ENCODE data around the gene PSMB11. TPM values are rescaled to one million over a fixed set of nuclear protein-coding genes. Genes with fewer than 3 reads are reported as not detected.

The PSMB11 gene, protein sequence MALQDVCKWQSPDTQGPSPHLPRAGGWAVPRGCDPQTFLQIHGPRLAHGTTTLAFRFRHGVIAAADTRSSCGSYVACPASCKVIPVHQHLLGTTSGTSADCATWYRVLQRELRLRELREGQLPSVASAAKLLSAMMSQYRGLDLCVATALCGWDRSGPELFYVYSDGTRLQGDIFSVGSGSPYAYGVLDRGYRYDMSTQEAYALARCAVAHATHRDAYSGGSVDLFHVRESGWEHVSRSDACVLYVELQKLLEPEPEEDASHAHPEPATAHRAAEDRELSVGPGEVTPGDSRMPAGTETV
- total RNA-seq (not detected), polyA plus RNA-seq (not detected)

DNA sequence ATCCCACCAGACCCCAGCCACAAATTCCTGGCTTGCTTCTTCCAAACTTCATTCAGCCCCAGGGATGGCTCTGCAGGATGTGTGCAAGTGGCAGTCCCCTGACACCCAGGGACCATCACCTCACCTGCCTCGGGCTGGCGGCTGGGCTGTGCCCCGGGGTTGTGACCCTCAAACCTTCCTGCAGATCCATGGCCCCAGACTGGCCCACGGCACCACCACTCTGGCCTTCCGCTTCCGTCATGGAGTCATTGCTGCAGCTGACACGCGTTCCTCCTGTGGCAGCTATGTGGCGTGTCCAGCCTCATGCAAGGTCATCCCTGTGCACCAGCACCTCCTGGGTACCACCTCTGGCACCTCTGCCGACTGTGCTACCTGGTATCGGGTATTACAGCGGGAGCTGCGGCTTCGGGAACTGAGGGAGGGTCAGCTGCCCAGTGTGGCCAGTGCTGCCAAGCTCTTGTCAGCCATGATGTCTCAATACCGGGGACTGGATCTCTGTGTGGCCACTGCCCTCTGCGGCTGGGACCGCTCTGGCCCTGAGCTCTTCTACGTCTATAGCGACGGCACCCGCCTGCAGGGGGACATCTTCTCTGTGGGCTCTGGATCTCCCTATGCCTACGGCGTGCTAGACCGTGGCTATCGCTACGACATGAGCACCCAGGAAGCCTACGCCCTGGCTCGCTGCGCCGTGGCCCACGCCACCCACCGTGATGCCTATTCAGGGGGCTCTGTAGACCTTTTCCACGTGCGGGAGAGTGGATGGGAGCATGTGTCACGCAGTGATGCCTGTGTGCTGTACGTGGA lies at the start of gene PSMB11:
TSS of gene PSMB11 (plus strand) at position 51 of the 804 bp plus-strand sequence. CDS start at position 65, 14 bp downstream.
- no peak for DNase-seq
- Mint-ChIP-seq H3K4me1 (peaks cover 0 to 4% (median 0%) of the 10 kb centered on the region in 4 donors), H3K27ac (no peak within 1 kb of the TSS)

DNA sequence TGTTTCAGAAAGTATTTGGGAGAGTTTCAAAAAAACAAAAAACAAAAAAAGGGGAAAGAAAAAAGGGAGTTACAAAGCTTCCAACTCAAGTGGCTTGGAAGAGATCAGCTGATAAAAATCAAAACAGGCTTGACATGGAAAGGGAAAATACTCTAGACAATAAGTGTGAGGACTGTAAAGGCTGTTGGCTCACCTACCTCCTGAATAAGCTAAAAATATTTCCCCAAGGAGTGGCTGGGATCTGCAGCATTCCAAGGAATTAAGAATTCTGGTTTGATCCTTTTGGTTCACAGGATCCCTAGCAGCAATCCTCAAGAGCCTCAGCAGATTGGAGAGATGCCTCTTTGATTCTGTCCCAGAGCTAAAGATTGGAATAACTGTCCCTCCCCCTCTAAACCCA lies 48.5 kb upstream of the PSMB11 start:
- H3K27ac ChIP-seq (ENCODE audit: insufficient read depth, low read length, poor library complexity, severe bottlenecking) = no peak overlapping the region
- no peaks in the 10 kb centered on the region for H3K4me1 ChIP-seq (ENCODE audit: control insufficient read depth, insufficient read depth, low read length, poor library complexity, severe bottlenecking)
- H3K4me1 Mint-ChIP-seq = peaks cover 0 to 4% (median under 1%) of the 10 kb centered on the region in 4 donors
- no peak overlapping the region for H3K27ac Mint-ChIP-seq
- ATAC-seq (ENCODE audit: low read depth in 2 of 2) (no peak), DNase-seq (no peak)
- peaks cover 6% of the 10 kb centered on the region for H3K36me3 ChIP-seq (ENCODE audit: control insufficient read depth, insufficient read depth, low read length)
- no peaks in the 10 kb centered on the region for H3K9me3 Mint-ChIP-seq
- H3K4me3 ChIP-seq (ENCODE audit: low read depth, low read length) = no peak overlapping the region
- peaks cover 22% of the 10 kb centered on the region for H3K36me3 Mint-ChIP-seq
- H3K27me3 ChIP-seq (ENCODE audit: control insufficient read depth, insufficient read depth, low read length) = no peaks in the 10 kb centered on the region
- H3K27me3 Mint-ChIP-seq = no peaks in the 10 kb centered on the region
- no peaks in the 10 kb centered on the region for H3K9me3 ChIP-seq (ENCODE audit: control insufficient read depth in 2 of 2, low read length in 2 of 2)
- no peak overlapping the region for H3K4me3 Mint-ChIP-seq

More for the DNA sequence above, at the start of gene PSMB11:
- Histone ChIP-seq H3K4me3 (ENCODE audit: low read depth, low read length) (no peak within 1 kb of the TSS), H3K36me3 (ENCODE audit: control insufficient read depth, insufficient read depth, low read length) (no peaks in the 10 kb centered on the region), H3K27me3 (ENCODE audit: control insufficient read depth, insufficient read depth, low read length) (no peaks in the 10 kb centered on the region), H3K27ac (ENCODE audit: insufficient read depth, low read length, poor library complexity, severe bottlenecking) (no peak within 1 kb of the TSS), H3K4me1 (ENCODE audit: control insufficient read depth, insufficient read depth, low read length, poor library complexity, severe bottlenecking) (no peaks in the 10 kb centered on the region), H3K9me3 (ENCODE audit: control insufficient read depth in 2 of 2, low read length in 2 of 2) (no peaks in the 10 kb centered on the region)
- H3K36me3 Mint-ChIP-seq = no peaks in the 10 kb centered on the region
- H3K9me3 Mint-ChIP-seq = no peaks in the 10 kb centered on the region
- no peak for ATAC-seq (ENCODE audit: low read depth in 2 of 2)
- H3K4me3 Mint-ChIP-seq = no peak within 1 kb of the TSS
- H3K27me3 Mint-ChIP-seq = peaks cover 7% of the 10 kb centered on the region

DNA sequence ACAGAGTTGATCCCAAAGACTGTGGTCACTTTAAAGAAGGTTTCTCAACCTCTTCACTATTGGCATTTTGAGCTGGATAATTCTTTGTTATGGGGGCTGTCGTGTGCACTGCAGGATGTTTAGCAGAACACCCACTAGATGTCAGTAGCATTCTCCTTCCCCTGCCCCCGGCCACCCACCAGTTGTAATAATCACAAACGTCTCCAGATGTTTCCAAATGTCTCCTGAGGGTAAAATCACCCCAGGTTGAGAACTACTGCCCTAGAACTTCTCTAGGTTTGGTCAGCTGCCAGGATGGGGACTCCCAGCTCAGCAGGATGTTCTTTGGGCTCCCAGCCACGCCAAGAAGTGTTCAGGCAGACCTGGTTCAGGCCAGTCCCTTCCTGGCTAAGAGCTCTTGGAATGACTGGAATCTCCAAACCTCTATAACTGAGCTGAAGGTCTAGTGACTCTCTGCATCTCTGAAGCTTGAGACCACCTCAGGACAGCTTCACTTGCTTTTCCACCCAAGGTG lies 47.2 kb upstream of the PSMB11 start:
- Mint-ChIP-seq H3K27ac (no peak overlapping the region), H3K27me3 (no peaks in the 10 kb centered on the region), H3K9me3 (no peaks in the 10 kb centered on the region), H3K36me3 (peaks cover 12% of the 10 kb centered on the region), H3K4me1 (peaks cover 0 to 4% (median 0%) of the 10 kb centered on the region in 4 donors), H3K4me3 (no peak overlapping the region)
- no peaks in the 10 kb centered on the region for H3K27me3 ChIP-seq (ENCODE audit: control insufficient read depth, insufficient read depth, low read length)
- H3K36me3 ChIP-seq (ENCODE audit: control insufficient read depth, insufficient read depth, low read length) = peaks cover 6% of the 10 kb centered on the region
- ATAC-seq (ENCODE audit: low read depth in 2 of 2) (peak; percentile 50 to 68), DNase-seq (peak in 2 of 3 donors; percentile 41 to 53)
- no peaks in the 10 kb centered on the region for H3K4me1 ChIP-seq (ENCODE audit: control insufficient read depth, insufficient read depth, low read length, poor library complexity, severe bottlenecking)
- no peaks in the 10 kb centered on the region for H3K9me3 ChIP-seq (ENCODE audit: control insufficient read depth in 2 of 2, low read length in 2 of 2)
- no peak overlapping the region for H3K27ac ChIP-seq (ENCODE audit: insufficient read depth, low read length, poor library complexity, severe bottlenecking)
- no peak overlapping the region for H3K4me3 ChIP-seq (ENCODE audit: low read depth, low read length)

DNA sequence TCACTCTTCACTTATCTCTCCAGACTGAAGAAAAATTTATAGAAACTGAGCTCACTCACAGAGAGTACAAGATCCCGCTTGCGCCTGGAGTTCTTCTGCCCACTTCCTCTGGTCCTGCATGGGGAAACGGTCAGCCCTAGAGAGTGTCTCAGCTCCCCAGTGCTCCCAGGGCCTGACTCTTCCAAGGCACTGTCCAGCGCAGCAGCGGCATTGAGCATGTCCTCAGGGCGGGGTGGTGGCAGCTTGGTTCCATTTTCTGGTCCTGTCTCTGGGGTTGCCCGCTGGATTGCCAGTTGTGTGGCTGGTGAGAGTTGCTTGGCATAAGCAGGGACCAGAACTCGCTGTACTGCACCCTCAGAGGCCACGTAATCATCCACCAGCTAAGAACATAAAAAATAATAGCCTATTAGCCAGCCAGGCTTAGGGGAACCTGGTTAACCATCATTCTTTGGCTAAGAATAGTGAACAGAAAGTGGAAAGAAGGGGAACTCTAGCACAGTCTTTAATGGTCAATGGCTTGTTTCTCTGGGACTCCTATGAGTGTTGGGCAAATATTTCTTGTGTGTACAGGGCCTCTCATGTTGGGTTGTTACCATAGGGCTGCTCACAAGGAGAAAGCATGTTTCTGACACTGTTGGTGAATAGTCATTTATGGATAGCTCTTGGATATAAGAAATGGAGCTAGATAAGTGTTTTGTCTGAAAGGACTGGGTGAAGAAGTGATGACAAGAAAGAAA lies 46.0 kb upstream of the PSMB11 start:
- H3K4me3 Mint-ChIP-seq = no peak overlapping the region
- H3K4me3 ChIP-seq (ENCODE audit: low read depth, low read length) = no peak overlapping the region
- H3K36me3 ChIP-seq (ENCODE audit: control insufficient read depth, insufficient read depth, low read length) = peaks cover 6% of the 10 kb centered on the region
- H3K27me3 ChIP-seq (ENCODE audit: control insufficient read depth, insufficient read depth, low read length) = no peaks in the 10 kb centered on the region
- H3K27ac ChIP-seq (ENCODE audit: insufficient read depth, low read length, poor library complexity, severe bottlenecking) = no peak overlapping the region
- DNase-seq (no peak), ATAC-seq (ENCODE audit: low read depth in 2 of 2) (no peak)
- H3K36me3 Mint-ChIP-seq = peaks cover 8% of the 10 kb centered on the region
- peaks cover 0 to 4% (median 0%) of the 10 kb centered on the region in 4 donors for H3K4me1 Mint-ChIP-seq
- no peaks in the 10 kb centered on the region for H3K27me3 Mint-ChIP-seq
- no peaks in the 10 kb centered on the region for H3K9me3 Mint-ChIP-seq
- no peaks in the 10 kb centered on the region for H3K9me3 ChIP-seq (ENCODE audit: control insufficient read depth in 2 of 2, low read length in 2 of 2)
- H3K4me1 ChIP-seq (ENCODE audit: control insufficient read depth, insufficient read depth, low read length, poor library complexity, severe bottlenecking) = no peaks in the 10 kb centered on the region
- no peak overlapping the region for H3K27ac Mint-ChIP-seq

DNA sequence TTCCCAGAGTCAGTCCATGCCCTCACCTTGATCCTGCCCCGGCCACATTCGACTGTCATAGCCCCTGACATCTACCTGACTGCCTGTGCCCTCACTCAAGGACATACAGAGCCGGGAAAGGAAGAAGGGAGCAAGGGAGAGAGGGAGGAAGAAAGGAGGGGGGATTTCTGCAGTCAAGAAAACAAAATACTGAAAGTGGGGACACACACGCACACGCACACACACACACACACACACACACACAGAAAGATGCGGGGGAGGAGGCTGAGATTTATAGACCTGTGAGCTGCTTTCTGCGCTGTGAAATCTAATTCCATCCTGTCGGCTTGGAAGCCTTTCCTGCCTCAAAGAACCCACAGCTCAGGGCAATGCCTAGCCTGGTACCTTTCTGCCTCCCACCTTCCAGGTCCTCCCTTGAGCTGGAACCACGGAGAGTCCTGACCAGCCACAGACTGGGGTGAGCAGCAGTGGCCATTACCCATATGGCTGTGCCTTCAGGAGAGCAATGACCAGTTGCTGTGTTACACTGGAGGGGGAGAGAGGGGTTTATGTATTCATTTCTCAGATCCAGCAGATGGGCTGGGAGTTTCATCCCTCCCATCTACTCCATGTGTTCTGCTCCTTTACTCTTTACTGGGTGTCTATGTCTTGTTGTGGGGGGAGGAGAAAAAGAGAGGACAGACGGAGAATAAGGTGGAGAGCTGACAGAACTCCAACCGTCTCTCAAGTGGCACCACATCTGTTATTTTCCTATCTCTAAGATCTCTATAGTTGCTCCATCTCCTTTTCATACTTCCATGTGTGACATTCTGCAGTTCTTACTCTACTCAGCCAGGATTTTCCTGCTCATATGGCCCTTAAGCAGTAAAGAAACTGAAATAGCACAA lies 45.0 kb upstream of the PSMB11 start:
- H3K27me3 ChIP-seq (ENCODE audit: control insufficient read depth, insufficient read depth, low read length) = no peaks in the 10 kb centered on the region
- no peak overlapping the region for H3K27ac ChIP-seq (ENCODE audit: insufficient read depth, low read length, poor library complexity, severe bottlenecking)
- H3K36me3 ChIP-seq (ENCODE audit: control insufficient read depth, insufficient read depth, low read length) = peaks cover 6% of the 10 kb centered on the region
- ATAC-seq (ENCODE audit: low read depth in 2 of 2) (no peak), DNase-seq (no peak)
- H3K4me3 ChIP-seq (ENCODE audit: low read depth, low read length) = no peak overlapping the region
- H3K27ac Mint-ChIP-seq = no peak overlapping the region
- H3K27me3 Mint-ChIP-seq = no peaks in the 10 kb centered on the region
- no peaks in the 10 kb centered on the region for H3K9me3 ChIP-seq (ENCODE audit: control insufficient read depth in 2 of 2, low read length in 2 of 2)
- no peaks in the 10 kb centered on the region for H3K4me1 ChIP-seq (ENCODE audit: control insufficient read depth, insufficient read depth, low read length, poor library complexity, severe bottlenecking)
- H3K4me3 Mint-ChIP-seq = no peak overlapping the region
- H3K4me1 Mint-ChIP-seq = peaks cover 0 to 4% (median 0%) of the 10 kb centered on the region in 4 donors
- H3K36me3 Mint-ChIP-seq = peaks cover 8% of the 10 kb centered on the region
- no peaks in the 10 kb centered on the region for H3K9me3 Mint-ChIP-seq

DNA sequence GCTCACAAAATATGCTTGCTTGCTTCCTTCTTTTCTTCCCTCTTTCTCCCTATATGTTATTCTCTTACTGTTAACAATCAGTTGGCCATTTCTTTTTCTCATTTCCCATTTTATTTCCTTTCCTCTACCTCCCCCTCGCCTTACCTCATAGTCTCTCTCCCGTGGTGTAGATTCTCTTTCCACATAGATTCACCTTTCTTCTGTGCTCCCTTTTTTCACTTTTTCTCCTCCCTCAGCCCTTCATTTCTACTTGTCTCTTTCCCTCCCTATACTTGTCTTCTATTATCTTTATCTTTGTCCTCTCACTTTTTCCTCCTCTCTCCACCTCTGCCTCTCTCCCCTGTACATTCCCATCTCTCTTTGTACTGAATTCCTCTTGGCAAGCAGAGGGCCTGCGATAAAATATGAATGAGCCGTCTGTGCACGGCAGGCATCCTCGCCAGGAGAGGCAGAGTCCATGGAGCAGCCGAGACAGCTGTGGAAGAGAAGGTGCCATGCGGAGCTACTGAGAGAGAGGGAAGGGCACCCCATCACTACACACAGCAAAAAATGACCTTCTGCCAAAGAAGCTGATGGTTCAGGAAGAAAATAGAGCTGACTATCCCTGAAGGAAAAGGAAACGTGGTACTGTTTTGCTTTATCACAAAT lies 44.2 kb upstream of the PSMB11 start:
- no peaks in the 10 kb centered on the region for H3K27me3 ChIP-seq (ENCODE audit: control insufficient read depth, insufficient read depth, low read length)
- no peak overlapping the region for H3K27ac Mint-ChIP-seq

More for the DNA sequence above, 44.2 kb upstream of the PSMB11 start:
- Mint-ChIP-seq H3K4me1 (peaks cover 0 to 4% (median 0%) of the 10 kb centered on the region in 4 donors), H3K36me3 (peaks cover 8% of the 10 kb centered on the region), H3K4me3 (no peak overlapping the region), H3K9me3 (no peaks in the 10 kb centered on the region), H3K27me3 (no peaks in the 10 kb centered on the region)
- Histone ChIP-seq H3K4me1 (ENCODE audit: control insufficient read depth, insufficient read depth, low read length, poor library complexity, severe bottlenecking) (no peaks in the 10 kb centered on the region), H3K27ac (ENCODE audit: insufficient read depth, low read length, poor library complexity, severe bottlenecking) (no peak overlapping the region), H3K36me3 (ENCODE audit: control insufficient read depth, insufficient read depth, low read length) (peaks cover 6% of the 10 kb centered on the region), H3K9me3 (ENCODE audit: control insufficient read depth in 2 of 2, low read length in 2 of 2) (no peaks in the 10 kb centered on the region), H3K4me3 (ENCODE audit: low read depth, low read length) (no peak overlapping the region)
- ATAC-seq (ENCODE audit: low read depth in 2 of 2) = no peak
- no peak for DNase-seq
